Measurements from ENCODE around the gene FOXD2. TPM values are rescaled to one million over a fixed set of nuclear protein-coding genes. Genes with fewer than 3 reads are reported as not detected.
A peak's percentile ranks its signal among the peaks of the same experiment; 100 is the strongest.

The FOXD2 gene
- total RNA-seq, 6 experiments from 2014 or later: 0.25 to 0.86 (median 0.41) TPM

DNA sequence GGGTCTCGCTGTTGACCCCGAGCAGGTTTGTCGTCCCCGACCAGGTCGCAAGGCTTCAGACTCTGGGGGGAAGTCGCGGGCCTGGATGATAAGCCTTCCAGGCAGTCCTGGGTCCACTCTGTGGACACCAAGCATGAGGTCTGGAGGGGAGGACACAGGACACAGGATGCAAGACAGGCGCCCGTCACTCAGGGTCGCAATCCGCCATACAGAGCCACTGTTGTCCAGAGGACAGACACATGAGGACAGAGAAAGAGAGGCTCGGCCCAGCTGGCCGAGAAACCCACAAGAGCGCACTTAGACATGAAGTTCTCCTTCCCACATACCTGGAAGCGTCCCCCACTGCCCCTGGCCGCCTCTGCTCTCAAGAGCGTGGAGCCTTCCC lies 4.8 kb upstream of the FOXD2 start:
- H3K4me3 ChIP-seq: no peak overlapping the region
- H3K9me3 ChIP-seq: no peaks in the 10 kb centered on the region
- H3K4me1 ChIP-seq: peaks cover 0 to 21% (median 0%) of the 10 kb centered on the region in 4 donors
- no peak for DNase-seq
- H3K27me3 ChIP-seq: no peaks in the 10 kb centered on the region
- no peaks in the 10 kb centered on the region for H3K36me3 ChIP-seq
- no peak for TF ChIP-seq POLR2A (IDR thresholded peaks at IDR 0.05)
- TF ChIP-seq, protein P1, sequence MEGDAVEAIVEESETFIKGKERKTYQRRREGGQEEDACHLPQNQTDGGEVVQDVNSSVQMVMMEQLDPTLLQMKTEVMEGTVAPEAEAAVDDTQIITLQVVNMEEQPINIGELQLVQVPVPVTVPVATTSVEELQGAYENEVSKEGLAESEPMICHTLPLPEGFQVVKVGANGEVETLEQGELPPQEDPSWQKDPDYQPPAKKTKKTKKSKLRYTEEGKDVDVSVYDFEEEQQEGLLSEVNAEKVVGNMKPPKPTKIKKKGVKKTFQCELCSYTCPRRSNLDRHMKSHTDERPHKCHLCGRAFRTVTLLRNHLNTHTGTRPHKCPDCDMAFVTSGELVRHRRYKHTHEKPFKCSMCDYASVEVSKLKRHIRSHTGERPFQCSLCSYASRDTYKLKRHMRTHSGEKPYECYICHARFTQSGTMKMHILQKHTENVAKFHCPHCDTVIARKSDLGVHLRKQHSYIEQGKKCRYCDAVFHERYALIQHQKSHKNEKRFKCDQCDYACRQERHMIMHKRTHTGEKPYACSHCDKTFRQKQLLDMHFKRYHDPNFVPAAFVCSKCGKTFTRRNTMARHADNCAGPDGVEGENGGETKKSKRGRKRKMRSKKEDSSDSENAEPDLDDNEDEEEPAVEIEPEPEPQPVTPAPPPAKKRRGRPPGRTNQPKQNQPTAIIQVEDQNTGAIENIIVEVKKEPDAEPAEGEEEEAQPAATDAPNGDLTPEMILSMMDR (IDR thresholded peaks at IDR 0.05): no peak
- no peak for ATAC-seq
- 38% methylated on average over 6 of the region's 17 CpGs for WGBS (ENCODE audit: insufficient coverage, low coverage, low lambda C conversion rate, missing lambda C conversion rate)
- H3K27ac ChIP-seq: no peak overlapping the region
- intact Hi-C loops (cut with DNase I): loop anchor here in 1 of 2 donors (5.0 kb wide), 1 partner anchor 279 kb away; no protein-coding TSS in a partner anchor

DNA sequence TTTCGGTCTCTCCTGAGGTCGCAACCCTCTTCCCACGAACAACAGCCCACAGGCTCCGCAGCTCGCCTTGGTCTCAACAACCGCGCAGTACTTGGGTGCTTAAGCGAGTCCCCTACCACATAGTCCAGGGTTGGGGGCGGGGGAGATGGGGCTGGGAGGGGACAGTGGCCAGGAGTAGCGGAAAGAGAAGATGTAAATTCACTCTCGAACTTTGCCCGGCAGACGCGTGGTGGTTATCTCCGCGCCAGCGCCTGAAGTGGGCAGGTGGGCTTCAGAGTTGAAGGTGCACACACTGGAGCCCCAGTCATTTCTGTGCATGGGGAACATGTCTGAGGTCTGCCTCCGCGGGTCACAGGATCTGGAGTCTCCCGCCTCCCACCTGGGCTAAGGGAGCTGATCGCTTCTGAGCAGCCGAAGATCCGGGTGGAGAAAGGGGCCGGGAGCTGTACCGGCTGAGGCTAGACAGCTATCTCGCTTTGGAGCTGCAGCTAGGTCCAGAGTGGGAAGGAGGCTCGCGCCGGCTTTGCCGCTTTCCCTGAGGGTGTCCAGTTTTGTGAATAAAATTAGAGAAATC lies 4.3 kb upstream of the FOXD2 start:
- ATAC-seq (no peak), DNase-seq (no peak)
- Histone ChIP-seq H3K36me3 (no peaks in the 10 kb centered on the region), H3K27me3 (no peaks in the 10 kb centered on the region), H3K9me3 (no peaks in the 10 kb centered on the region), H3K27ac (no peak overlapping the region), H3K4me1 (peaks cover 0 to 21% (median 0%) of the 10 kb centered on the region in 4 donors), H3K4me3 (no peak overlapping the region)
- TF ChIP-seq, protein P1 (IDR thresholded peaks at IDR 0.05): no peak
- TF ChIP-seq POLR2A (IDR thresholded peaks at IDR 0.05): no peak
- 50% methylated on average over 8 of the region's 30 CpGs for WGBS (ENCODE audit: insufficient coverage, low coverage, low lambda C conversion rate, missing lambda C conversion rate)
- intact Hi-C loops (cut with DNase I): loop anchor here in 1 of 2 donors (5.0 kb wide), 1 partner anchor 279 kb away; no protein-coding TSS in a partner anchor

DNA sequence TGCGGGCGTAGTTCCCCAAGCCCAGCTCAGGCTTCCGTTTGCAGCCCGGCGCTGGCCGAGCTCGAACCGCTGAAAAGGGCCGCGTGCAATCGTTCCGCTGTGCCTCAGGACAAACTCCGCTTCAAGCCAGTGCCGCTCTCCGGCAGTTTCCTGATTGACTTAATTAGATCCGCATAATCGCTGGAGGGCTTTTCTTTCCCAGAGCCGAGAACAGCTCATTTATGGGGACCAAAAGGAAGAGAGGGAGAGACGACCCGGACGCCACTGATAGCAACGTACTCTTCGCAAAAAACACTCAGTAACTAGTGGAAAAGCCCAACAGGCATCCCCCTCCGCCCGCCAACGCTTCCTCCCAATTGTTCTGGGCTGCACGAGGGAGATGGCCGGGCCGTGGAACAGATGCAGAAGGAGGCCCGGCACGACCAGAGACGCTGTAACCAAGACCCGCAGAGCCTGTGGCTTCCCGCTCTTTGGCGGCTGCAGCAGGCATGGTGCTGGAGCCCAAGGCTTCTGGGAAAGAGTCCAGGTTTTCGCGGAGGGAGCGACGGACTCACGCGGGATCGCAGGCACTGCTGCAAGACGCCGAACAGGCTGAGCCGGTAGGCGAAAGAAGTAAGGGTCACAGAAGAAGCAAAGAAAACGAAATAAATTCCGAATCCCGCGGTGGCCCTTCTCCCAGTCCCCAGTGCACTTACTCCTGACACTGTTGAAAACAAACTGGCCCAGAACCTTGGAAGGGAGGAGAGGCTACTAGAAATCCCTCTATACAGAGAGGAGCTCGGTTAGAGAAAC lies 3.6 kb upstream of the FOXD2 start:
- no peak for TF ChIP-seq POLR2A (IDR thresholded peaks at IDR 0.05)
- TF ChIP-seq, protein P1 (IDR thresholded peaks at IDR 0.05): no peak
- no peak overlapping the region for H3K4me3 ChIP-seq
- peaks cover 0 to 21% (median 0%) of the 10 kb centered on the region in 4 donors for H3K4me1 ChIP-seq
- no peaks in the 10 kb centered on the region for H3K36me3 ChIP-seq
- DNase-seq (peak in 2 of 3 donors; percentile 27 to 62), ATAC-seq (no peak)
- 51% methylated on average over 30 of the region's 51 CpGs for WGBS (ENCODE audit: insufficient coverage, low coverage, low lambda C conversion rate, missing lambda C conversion rate)
- no peaks in the 10 kb centered on the region for H3K27me3 ChIP-seq
- intact Hi-C loops (cut with DNase I): loop anchor here in 1 of 2 donors (5.0 kb wide), 1 partner anchor 278 kb away; no protein-coding TSS in a partner anchor
- no peaks in the 10 kb centered on the region for H3K9me3 ChIP-seq
- no peak overlapping the region for H3K27ac ChIP-seq

DNA sequence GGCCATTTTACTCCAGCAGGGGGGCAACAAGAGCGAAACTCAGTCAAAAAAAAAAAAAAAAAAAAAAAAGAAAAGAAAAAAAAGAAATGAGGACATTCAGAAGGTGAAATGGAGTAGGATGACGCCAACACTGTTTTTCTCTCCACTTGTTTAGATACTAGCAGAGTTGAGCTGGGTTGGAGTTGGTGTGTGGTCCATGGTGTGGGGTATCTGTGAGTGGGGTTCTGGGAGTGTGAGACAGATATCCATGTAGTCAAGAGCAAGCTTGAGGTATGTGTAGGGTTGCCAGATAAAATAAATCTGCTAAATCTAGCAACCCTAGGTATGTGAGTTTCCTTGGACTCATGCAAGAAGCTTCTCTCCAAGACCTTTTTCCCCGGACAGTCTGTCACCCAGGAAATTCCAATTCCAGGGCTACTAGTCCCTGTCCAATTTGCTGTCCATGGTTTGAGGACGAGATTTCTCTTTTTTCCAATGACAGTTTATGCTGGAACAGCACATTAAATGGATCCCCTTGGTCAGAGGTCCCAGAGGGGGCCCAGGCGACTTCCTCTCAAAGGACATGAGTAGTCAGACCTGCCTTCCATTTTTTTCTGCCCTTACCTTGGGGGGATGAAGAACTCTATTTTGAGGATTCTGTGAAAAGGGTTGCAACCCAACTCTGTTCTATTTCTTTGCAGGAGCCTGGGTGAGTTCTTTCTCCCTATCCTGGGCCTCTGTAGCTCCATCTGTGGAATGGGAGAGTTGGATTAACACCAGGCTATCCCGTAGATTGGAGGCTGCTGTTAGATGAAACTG lies 2.1 kb upstream of the FOXD2 start:
- Histone ChIP-seq H3K4me1 (peaks cover 0 to 21% (median 0%) of the 10 kb centered on the region in 4 donors), H3K4me3 (no peak overlapping the region), H3K36me3 (no peaks in the 10 kb centered on the region), H3K27me3 (no peaks in the 10 kb centered on the region), H3K9me3 (no peaks in the 10 kb centered on the region), H3K27ac (no peak overlapping the region)
- DNase-seq (no peak), ATAC-seq (no peak)
- no peak for TF ChIP-seq POLR2A (IDR thresholded peaks at IDR 0.05)
- TF ChIP-seq, protein P1 (IDR thresholded peaks at IDR 0.05): no peak
- intact Hi-C loops (cut with DNase I): no loop called here
- WGBS (ENCODE audit: insufficient coverage, low coverage, low lambda C conversion rate, missing lambda C conversion rate): 72% methylated on average over 6 of the region's 6 CpGs
